KG1 (cell line): ENCODE results near the gene CSRP2.

Source experiments
- DNase-seq: peaks from one replicate; lab custom pipeline; 2025; lab: John Stamatoyannopoulos, UW

The CSRP2 gene

GRCh38 chr12:76878899-76879709 is at the start of gene CSRP2:
Gene CSRP2, minus strand, starts transcription at chr12:76879019. Its CDS starts 12,759 bp downstream, at chr12:76866260.
- no peak for DNase-seq

DNA sequence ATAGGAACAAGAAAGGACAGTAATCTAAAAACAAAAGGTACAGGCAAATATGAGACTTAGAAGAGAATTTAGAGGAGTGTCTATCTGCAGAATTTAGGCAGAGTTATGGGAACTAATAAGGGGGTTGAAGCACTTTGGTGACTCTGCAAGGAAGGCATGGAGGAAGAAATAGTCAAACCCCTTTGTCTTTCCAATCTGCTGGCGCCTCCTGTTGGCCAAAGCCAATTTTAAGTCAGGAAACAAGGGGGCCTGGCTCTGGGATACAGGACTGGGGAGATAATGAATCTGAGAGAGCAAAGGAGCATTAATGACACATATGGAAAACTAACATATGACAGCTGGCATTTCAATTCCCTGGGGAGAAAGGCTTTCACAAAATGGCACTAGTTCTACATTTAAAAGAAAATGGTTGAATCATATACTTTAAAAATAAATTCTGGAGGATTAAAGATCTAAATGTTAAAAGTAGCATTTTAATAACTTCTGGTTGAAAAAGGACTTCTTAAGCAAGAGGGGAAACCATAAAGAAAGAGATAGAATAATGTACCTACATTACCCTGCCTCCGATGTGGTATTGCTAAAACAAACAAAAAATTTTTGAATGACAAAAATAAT is 48.5 kb upstream of the CSRP2 start:
- DNase-seq, result peak; percentile 10

- no peak for DNase-seq
Observed at GRCh38 chr12:76925135-76925534, 46.3 kb upstream of the CSRP2 start.

- no peak for DNase-seq
Observed at GRCh38 chr12:76922866-76923265, 44.0 kb upstream of the CSRP2 start.

DNA sequence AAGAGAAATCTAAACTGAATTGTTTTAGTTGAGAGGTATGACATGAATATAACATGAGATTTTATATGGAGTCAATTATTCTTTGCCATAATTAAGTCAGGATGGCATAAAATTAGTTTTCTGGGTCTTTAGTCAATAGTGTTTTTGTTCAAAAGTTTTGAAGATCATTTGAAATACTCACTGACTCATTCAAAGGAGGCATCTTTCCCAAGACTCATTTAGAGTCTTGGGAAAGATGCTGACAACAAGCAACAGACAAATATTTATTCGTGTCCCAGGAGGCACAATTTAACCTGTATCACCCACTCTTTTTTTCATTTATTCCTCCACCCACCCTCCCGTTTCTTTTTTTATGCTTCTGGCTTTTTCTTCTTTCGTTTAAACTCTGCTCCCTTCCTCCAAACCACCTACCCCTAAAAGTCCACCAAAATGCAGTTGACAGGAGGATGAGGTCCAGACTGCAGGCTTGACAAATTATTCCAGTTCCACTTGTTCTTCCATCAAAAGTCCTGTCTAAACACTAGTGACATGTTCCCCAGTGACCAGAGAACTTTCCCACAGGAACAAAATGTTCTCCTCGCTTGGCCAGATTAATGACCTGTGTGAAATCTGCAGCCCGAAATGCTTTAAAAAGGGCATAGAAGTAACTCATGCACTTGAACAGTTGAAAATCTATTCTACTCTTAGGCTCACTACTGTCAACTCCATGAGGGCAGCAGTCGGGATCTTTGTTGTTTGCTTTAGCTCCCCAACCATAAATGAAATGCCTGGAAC is 43.3 kb upstream of the CSRP2 start:
- no peak for DNase-seq

DNA sequence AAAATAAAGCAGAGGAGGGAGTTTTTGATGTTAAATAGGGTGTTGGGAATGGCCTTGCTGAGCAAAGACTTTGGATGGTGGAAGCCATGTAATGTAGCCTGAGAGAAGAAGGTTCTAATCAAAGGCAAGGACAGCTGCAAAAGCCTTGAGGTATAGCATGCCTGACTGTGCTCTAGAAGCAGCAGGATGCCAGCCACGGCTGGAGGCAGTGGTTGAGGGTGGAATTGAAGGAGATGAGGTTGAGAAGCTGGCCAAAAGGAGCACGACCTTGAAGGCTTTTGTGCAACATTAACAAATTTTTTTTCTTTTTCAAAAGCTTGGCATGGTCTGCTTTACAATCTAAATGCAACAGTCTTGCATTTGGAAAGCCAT is 42.3 kb upstream of the CSRP2 start:
- DNase-seq, result no peak

DNA sequence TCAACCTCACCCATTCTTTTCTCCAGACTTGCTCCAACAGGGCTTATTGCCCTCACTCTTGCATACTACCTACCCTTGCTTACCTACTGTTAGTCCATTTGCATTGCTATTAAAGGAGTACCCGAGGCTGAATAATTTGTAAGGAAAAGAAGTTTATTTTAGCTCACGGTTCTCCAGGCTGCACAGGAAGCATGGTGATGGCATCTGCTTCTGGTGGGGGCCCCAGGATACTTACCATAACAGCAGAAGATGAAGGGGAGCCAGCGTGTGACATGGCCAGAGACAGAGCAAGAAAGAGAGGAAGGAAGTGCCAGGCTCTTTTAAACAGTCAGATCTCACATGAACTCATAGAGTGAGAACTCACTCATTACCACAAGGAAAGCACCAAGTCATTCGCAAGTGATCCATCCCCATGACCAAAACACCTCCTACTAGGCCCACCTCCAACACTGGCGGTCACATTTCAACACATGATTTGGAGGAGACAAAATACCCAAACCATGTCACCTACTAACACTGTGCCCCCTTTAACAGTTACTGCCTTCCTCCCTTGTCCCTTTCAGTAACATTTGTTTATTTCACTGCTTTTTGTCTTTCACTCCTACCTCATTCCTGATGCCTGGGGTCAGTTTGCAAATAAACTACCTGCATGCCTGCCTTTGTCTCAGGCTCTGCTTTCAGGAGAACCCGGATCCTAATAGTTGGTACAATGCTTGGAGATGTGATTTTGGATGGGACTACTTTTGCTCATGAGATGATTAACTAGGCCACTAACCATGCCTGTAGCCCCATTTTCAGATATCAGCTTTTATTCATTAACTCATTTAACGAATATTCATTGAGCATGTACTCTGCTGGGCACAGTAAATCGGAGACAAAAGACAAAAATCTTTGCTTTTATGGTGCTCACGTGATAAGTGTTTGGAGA is 41.6 kb upstream of the CSRP2 start:
- DNase-seq, result peak; percentile 65

DNA sequence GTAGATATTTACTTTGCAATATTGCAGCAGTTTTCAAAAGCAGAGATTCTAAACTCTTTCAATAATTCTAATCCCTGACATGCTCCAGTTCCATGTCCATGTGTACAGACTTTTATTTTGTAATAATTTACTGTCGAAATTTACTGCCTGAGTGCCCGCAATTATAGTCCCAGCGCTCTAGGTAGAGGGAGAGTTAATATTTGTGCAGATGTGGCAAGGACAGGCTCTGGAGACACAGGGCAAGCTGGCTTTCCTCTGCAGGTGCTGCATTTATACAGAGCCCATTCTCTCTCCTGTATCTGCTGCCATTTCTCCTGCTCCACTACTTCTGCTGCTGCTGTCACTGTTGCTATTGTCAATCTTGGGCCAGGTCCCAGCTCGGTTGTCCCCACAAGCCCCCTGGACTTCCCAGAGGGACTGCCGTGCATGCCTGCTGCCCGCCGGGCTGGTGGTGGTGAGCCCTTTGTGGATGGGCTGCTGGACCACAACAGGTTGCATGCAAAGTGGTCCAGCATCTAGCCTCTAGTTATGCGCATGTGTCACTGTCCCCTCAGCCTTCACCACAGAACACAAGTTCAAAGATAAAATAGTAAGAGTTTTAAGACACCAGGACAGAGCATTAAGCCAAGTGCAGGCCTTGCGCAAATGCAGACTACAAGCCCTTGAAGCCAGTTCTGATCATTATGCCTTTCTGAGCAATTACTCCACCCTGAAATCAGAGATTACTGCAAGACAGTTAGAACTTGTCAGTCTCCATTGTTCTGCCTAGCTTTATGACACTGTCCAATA is 40.8 kb upstream of the CSRP2 start:
- no peak for DNase-seq

DNA sequence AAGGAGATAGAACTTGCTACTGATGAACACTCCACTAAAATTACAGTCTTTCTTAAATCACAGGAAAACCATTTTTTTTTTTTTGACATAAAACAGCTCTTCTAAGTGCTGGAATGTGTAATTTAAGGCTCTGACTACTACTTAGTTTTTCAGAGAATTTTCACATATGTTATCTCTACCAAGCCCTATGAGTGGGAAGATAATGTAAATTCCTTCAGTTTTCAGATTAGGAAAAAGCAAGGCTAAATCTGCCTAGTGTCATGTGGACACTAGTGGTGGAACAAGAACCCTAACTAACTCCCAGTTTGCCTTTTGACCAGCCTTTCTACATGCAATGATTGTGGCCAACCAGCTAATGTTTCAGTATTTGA is 37.3 kb upstream of the CSRP2 start:
- no peak for DNase-seq

GRCh38 chr12:76915361-76916169 is 36.7 kb upstream of the CSRP2 start:
- no peak for DNase-seq

DNA sequence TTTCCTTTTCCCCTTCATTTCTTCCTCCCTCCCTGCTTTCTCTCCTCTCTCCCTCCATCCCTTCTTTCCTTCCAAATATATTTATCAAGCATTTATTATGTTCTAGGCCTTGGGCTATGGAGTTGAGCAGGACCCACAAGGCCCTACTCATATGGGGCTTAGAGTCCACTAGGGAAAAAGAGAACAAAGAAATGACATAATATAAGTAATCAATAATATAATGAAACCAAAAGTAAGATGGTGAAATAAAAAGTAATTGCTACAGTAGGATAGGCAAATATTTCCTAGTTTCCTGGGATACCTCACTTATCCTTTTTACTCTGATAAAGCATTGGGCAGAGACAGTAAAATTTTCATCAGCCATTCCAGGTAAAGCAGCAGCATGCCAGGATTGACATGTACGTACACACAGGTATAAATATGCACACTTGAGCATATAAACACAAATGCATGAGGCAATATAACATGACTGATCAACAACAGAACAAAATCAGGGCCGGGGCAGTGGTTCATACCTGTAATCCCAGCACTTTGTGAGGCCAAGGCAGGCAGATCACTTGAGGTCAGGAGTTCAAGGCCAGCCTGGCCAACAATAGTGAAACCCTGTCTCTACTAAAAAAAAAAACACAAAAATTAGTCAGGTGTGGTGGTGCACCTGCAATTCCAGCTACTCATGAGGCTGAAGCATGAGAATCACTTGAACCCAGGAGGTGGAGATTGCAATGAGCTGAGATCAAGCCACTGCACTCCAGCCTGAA is 35.5 kb upstream of the CSRP2 start:
- DNase-seq, result no peak

GRCh38 chr12:76909290-76909689 is 30.5 kb upstream of the CSRP2 start:
- DNase-seq, result no peak

GRCh38 chr12:76908303-76909017 is 29.6 kb upstream of the CSRP2 start:
- no peak for DNase-seq

GRCh38 chr12:76901628-76902380 is 23.0 kb upstream of the CSRP2 start:
- DNase-seq, result peak; percentile 24

DNA sequence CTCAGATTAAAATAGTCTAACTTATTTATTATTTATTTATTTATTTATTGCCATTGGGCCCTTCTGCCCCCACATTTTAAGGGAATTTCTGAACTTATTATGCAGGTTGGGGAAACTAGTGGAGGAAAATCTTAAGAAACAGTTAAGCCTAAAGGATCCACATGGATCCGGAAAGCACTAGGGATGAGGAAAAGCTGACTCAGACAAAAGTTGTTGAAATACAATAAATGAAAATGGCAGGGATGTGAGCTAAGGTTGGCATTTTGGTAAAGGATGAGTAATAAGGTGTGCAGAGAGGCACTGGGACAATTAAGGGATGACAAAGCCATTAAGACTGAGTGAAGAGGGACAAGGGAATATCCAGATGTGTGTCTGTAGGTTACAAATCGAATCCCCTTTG is 20.7 kb upstream of the CSRP2 start:
- DNase-seq, result no peak

- DNase-seq, result no peak
Observed at GRCh38 chr12:76898442-76898841, 19.6 kb upstream of the CSRP2 start.

GRCh38 chr12:76896274-76896673 is 17.5 kb upstream of the CSRP2 start:
- no peak for DNase-seq

DNA sequence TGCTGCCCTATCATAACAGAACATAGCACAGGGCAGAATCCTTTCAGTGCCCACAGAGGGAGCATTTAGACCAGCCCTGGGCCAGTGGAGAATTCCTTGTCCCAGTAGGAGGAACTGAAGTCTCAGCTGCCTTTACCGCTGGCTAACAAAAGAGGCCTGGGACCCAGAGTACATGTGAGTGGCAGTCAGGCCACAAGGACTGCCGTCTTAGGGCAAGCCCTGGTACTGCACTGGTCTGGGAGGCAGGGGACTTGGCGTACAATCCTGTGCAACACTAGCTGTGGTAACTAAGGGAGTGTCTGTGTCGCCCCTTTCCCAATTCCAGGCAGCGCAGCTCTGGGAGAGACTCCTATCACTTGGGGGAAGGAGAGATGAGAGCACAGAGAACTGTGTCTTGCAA is 17.0 kb upstream of the CSRP2 start:
- DNase-seq, result no peak
